NT2/D1 (cell line): ENCODE data around the gene MRPS34.

ENCODE experiments used
- SUZ12 ChIP-seq: IDR thresholded peaks from 2 replicates; pipeline ENCODE4 v1.6.1; 2011; ENCODE audit not compliant: insufficient read length, insufficient read depth; ENCODE audit errors: extremely low read depth
- YY1 ChIP-seq: IDR thresholded peaks from 2 replicates; pipeline ENCODE4 v1.6.1; 2011; ENCODE audit not compliant: insufficient read length, insufficient read depth

- no peak for TF ChIP-seq SUZ12
- TF ChIP-seq YY1 = no peak
Observed at GRCh38 chr16:1726661-1727502, 46.1 kb downstream of the MRPS34 start.
